HG03565 (cell line): ENCODE results near the gene ATOH8.

Experiments
- ATAC-seq: cut with Tn5 transposase; IDR thresholded peaks from one replicate; pipeline ENCODE4 v1.9.1; 2021; ENCODE audit warnings: mild to moderate bottlenecking, moderate library complexity; ENCODE audit not compliant: unreplicated experiment

Gene ATOH8

DNA sequence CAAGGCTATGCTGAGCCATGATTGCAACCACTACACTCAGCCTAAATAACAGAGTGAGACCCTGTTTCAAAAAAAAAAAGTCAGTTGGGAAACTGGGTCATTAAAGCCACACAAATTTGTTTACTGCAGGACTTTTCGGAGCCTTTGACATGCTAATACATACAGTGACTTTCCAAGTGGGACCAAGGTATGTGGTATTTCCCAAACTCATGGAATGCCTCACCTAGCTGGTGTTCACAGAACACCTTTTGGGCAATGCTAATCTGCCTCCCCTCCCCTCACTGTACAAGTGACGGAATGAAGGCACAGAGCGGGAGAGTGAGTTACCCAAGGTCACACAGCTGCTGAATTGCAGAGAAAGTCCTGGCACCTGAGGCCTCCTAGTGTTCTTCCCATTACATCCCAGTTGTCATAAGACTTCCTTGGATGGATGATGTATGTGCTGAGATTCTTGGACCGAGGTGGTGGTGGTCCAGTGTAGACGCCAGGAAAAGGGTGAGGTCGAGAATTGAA lies 30.7 kb downstream of the ATOH8 start:
- no peak for ATAC-seq

DNA sequence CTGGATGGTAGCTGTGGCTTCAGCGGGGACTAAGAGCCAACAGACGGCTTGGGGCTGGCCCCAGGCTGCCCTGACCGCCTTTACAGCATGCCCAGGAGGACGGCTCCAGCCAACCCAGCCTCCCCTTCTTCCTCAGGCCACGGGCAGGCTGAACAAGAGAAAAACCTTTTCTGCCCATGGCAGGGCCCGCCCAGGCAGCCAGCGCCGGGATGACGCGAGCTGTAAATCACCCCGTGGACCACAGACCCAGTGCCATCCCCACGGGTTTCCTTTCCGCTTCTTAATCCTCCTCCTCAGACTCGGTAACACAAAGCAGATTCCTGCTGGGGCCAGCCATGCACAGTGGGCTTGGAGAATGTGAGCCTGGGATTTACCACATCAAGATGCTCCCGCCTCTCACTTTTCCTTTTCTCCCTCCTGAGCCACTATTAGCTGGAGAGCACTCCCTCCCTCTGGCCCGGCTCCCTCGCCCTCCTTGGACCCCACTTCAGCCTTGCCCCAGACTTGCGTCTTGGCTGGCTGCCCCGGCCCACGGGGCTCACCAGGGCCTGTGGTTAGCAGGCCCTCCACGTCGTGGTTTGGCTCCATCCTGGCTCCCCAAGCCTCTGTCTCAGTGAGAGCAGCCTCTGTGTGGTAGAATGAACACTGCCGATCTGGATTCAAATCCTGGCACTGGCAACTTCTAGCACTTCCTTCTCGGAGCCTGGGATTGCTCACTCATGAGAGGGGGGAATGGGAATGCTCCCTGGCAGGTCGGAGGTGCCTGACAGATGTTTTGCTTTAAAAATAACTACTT lies 31.4 kb downstream of the ATOH8 start:
- no peak for ATAC-seq

DNA sequence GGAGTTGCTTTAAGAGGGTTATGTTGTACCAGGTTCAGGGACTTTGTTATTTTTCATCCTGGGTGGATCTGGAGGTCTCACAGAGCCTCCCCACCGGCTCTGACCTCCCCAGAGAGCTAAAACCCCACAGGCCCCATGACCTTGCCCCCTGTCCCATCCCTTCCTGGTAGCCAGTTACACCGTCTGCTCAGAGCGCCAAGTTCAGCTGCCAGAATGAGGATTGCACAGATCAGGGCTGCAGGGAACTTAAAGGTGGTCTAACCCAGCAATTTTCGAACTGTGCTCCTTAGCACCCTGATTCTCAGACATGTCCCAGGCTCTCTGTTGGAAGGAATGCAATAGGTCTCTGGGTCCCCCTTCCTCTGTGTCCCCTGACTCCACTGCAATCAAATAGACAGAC lies 32.1 kb downstream of the ATOH8 start:
- no peak for ATAC-seq

GRCh38 chr2:85786444-85786843 lies 32.7 kb downstream of the ATOH8 start:
- ATAC-seq, result no peak

- no peak for ATAC-seq
Observed at GRCh38 chr2:85786865-85787264, 33.1 kb downstream of the ATOH8 start.

GRCh38 chr2:85787282-85787980 lies 33.6 kb downstream of the ATOH8 start:
- no peak for ATAC-seq

GRCh38 chr2:85787981-85788340 lies 34.2 kb downstream of the ATOH8 start:
- ATAC-seq, result no peak

DNA sequence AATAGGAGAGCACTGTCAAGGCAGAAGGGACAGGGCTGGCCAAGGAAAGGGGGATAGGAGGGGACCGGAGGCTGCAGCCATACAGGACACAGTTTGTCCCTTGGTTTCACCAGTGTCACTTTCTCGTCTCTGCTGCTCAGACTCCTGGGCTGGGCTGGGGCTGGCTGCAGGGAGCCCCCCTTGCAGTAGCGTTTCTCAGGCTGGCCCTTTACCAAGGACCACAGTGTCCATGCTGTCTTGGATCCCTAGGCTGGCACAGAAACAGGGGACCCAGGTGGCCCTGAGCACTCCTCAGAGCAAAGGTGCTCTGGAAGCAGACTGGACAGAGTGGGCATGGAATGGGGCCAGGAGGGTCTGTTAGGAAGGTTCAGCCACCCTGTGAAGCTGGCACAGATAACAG lies 34.8 kb downstream of the ATOH8 start:
- ATAC-seq, result no peak

- ATAC-seq, result no peak
Observed at GRCh38 chr2:85789271-85789670, 35.5 kb downstream of the ATOH8 start.

GRCh38 chr2:85790032-85790431 lies 36.2 kb downstream of the ATOH8 start:
- ATAC-seq, result no peak

DNA sequence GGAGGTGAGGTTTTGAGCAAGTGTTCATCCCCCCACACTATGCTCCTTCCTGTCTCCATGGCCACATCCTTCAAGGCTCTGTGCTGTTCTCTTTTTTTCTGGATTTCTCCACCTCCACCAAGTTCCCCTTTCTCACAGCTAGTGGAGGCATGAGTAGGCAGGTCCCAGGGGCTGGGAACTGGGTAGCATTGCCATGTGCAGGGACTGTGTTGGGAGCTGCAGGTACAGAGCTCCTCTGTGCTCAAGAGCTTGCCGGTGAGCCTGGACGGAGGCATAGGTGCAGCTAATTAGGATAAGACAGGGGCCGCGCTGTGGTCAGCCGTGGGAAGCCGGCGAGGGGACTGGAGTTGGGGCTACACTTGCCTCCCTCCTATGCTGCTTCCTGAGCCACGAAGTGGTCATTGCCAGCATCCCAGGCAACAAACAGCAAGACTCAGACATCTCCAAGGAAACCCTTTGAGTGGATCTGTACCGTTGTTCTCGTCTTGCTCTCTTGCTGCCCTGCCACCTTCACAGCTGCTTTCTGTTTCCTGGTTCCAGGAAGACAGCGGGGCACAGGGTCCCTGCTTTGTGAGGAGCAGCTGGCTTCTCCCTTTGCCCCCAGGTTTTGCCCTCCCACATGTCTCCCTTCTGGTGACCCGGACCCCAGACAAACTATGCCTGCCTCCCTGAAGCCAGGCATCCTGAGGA lies 36.9 kb downstream of the ATOH8 start:
- no peak for ATAC-seq

- no peak for ATAC-seq
Observed at GRCh38 chr2:85791704-85792565, 38.1 kb downstream of the ATOH8 start.

DNA sequence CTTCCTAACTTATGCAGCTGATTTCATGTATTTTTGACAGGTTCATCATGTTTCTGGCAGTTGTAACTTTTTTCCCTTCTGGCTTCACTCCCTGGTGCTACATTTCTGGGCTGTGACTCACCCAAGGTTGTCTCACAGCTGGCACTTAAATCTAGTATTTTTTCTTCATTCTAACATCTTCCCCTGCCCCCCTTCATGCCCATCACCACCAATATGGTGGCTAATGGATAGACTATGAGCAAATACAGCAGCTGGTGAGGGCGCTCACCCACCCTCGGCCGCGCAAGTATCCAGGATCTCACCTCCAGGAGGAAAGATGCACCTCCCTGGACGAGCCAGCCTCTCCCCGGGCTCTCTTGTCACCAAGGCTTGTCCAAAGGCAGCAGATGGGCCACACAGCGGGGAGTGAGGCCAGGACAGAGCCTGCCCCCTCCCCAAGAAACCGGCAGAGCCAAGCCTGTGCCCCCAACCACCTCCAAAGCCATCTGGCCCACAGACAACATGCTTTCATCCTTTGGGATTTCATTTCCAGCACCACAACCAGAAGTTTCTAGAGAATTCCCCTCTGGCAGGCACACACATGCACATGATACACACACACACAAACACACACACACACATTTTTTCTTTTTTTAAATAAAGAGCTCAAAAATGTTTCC lies 39.1 kb downstream of the ATOH8 start:
- ATAC-seq, result no peak

- ATAC-seq, result no peak
Observed at GRCh38 chr2:85793584-85793983, 39.8 kb downstream of the ATOH8 start.

DNA sequence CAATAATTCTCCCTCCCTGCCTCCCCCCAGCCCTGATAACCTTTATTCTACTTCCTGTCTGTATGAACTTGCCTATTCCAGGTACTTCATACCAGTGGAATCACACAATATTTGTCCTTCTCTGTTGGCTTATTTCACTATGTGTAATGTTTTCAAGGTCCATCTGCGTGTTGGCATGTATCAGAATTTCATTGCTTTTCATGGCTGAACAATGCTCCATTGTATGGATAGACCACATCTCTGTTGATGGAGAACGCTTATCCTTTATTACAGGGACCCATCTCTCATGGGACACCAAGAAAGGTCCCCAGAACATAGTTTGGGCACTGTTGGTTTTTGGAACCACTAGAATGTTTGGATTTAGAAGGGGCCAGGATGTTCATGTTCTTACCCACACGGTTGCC lies 40.2 kb downstream of the ATOH8 start:
- ATAC-seq, result no peak

GRCh38 chr2:85794491-85795121 lies 40.8 kb downstream of the ATOH8 start:
- ATAC-seq, result no peak

DNA sequence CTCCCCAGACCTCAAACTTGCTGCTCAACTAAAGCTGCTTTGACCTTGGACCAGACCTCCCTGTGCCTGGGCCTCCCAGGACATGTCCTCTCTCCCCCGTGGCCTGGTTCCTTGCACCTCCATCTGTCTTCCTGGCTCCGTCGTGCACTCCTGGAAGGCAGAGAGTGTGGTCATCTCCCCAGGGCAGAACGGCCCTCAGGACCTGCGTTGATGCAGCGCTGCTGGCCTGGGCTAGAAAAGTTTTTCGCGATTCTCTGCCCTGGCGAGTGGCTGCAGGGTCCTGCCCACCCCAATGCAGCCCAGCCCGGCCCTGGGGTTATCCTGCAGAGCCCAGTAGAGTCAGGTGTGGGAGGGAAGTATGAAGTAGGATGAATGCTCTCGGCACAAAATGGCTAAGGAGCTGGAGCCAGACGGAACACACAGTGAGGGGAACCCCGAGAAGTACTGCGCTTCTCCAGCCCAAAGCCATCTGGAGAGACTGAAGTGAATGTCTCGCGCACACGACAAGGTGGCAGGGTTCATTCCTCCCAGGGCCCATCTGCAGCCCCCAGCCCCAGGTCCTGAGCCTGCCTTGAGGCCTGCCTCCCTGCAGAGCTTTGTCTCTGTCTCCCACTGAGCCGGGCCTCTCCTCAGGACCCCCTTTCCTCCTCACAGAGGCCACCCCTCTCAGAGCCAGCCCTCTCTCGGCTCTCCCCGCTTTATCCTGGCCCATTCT lies 41.7 kb downstream of the ATOH8 start:
- ATAC-seq, result no peak

GRCh38 chr2:85796046-85796340 lies 42.2 kb downstream of the ATOH8 start:
- no peak for ATAC-seq
